WTC11 (cell line): ENCODE results near the gene CNOT10. TPM values are rescaled to one million over a fixed set of nuclear protein-coding genes. Genes with fewer than 3 reads are reported as not detected.

Experiments used
- ATAC-seq: fragments of 200-7000 bp; cut with Tn5 transposase; 2 replicates; pipeline ENCODE4 v1.10.0; 2021; ENCODE audit warnings: mild to moderate bottlenecking, moderate library complexity
- CTCF ChIA-PET: fragments of 300-600 bp; sonication (Branson Sonifier 250); formaldehyde crosslinking; loops from one replicate; lab custom pipeline; 2021; ENCODE audit warnings: antibody characterized with exemption; lab: Charles Lee
- POLR2A ChIA-PET: fragments of 350-600 bp; sonication (Branson Sonifier 250); formaldehyde crosslinking; loops from one replicate; lab custom pipeline; 2021; ENCODE audit warnings: antibody characterized with exemption; lab: Charles Lee
- DNase-seq: peaks from one replicate; pipeline ENCODE4 v3.0.0; 2021; ENCODE audit warnings: low spot score
- H3K27ac Mint-ChIP-seq: 2 replicates; pipeline ENCODE4 v1.8.0; 2021; ENCODE audit warnings: mixed read lengths
- H3K27me3 Mint-ChIP-seq: 2 replicates; pipeline ENCODE4 v1.8.0; 2021; ENCODE audit warnings: low read depth, mild to moderate bottlenecking, moderate library complexity, mixed read lengths
- H3K36me3 Mint-ChIP-seq: 2 replicates; pipeline ENCODE4 v1.8.0; 2021; ENCODE audit warnings: mixed read lengths
- H3K4me1 Mint-ChIP-seq: 2 replicates; pipeline ENCODE4 v1.8.0; 2022; ENCODE audit warnings: mixed read lengths
- H3K4me3 Mint-ChIP-seq: 2 replicates; pipeline ENCODE4 v1.8.0; 2021; ENCODE audit warnings: mild to moderate bottlenecking, moderate library complexity, mixed read lengths
- H3K9me3 Mint-ChIP-seq: 2 replicates; pipeline ENCODE4 v1.8.0; 2021; ENCODE audit warnings: mixed read lengths
- FOXJ3 ChIP-seq: sonication (generic); formaldehyde crosslinking; IDR thresholded peaks from 2 replicates; pipeline ENCODE4 v1.9.0; 2021; ENCODE audit warnings: missing genetic modification reagents, mild to moderate bottlenecking, borderline replicate concordance
- FOXK1 ChIP-seq: sonication (generic); formaldehyde crosslinking; IDR thresholded peaks from 2 replicates; pipeline ENCODE4 v1.8.0; 2022; ENCODE audit warnings: mild to moderate bottlenecking, moderate library complexity, missing genetic modification reagents
- GRHL2 ChIP-seq: fragments of 250-450 bp; sonication (Bioruptor Pico); IDR thresholded peaks from 2 replicates; pipeline ENCODE4 v1.8.0; 2022; ENCODE audit warnings: mild to moderate bottlenecking, moderate library complexity; ENCODE audit not compliant: insufficient replicate concordance, severe bottlenecking
- HMGA2 ChIP-seq: fragments of 250-450 bp; sonication (Bioruptor Pico); IDR thresholded peaks from 2 replicates; pipeline ENCODE4 v1.4.0; 2021; ENCODE audit warnings: mild to moderate bottlenecking, moderate library complexity
- NFE2L1 ChIP-seq: sonication (generic); formaldehyde crosslinking; IDR thresholded peaks from 2 replicates; pipeline ENCODE4 v1.8.1; 2023; ENCODE audit warnings: missing genetic modification reagents
- OVOL2 ChIP-seq: fragments of 250-450 bp; sonication (Bioruptor Pico); IDR thresholded peaks from 2 replicates; pipeline ENCODE4 v1.9.0; 2021; ENCODE audit warnings: mild to moderate bottlenecking, borderline replicate concordance
- SMAD4 ChIP-seq: sonication (generic); formaldehyde crosslinking; IDR thresholded peaks from 2 replicates; pipeline ENCODE4 v1.8.0; 2022; ENCODE audit warnings: mild to moderate bottlenecking, missing genetic modification reagents
- TCF7 ChIP-seq: sonication (generic); formaldehyde crosslinking; IDR thresholded peaks from 2 replicates; pipeline ENCODE4 v1.8.0; 2022; ENCODE audit warnings: mild to moderate bottlenecking, low read depth, missing genetic modification reagents, moderate library complexity
- TP53 ChIP-seq: sonication (generic); formaldehyde crosslinking; IDR thresholded peaks from 2 replicates; pipeline ENCODE4 v1.8.1; 2023; ENCODE audit warnings: mild to moderate bottlenecking, missing genetic modification reagents
- ZNF138 ChIP-seq: sonication (generic); formaldehyde crosslinking; conservative IDR thresholded peaks from 2 replicates; pipeline ENCODE4 v1.8.1; 2022; ENCODE audit warnings: mild to moderate bottlenecking, moderate library complexity, missing genetic modification reagents
- ZNF263 ChIP-seq: sonication (generic); formaldehyde crosslinking; IDR thresholded peaks from 2 replicates; pipeline ENCODE4 v1.8.1; 2022; ENCODE audit warnings: low read depth, mild to moderate bottlenecking, moderate library complexity, missing genetic modification reagents
- total RNA-seq: library from RNA; stranded (reverse); gene quantifications from 3 replicates; pipeline ENCODE4 v1.2.3, GENCODE V29; 2021
- TF ChIP-seq, protein P1 (sequence below): sonication (generic); formaldehyde crosslinking; IDR thresholded peaks from 2 replicates; pipeline ENCODE4 v1.8.1; 2023; ENCODE audit warnings: mild to moderate bottlenecking, missing genetic modification reagents, moderate library complexity
- TF ChIP-seq, protein P2 (sequence below): sonication (generic); formaldehyde crosslinking; IDR thresholded peaks from 2 replicates; pipeline ENCODE4 v1.8.1; 2023; ENCODE audit warnings: mild to moderate bottlenecking, missing genetic modification reagents, borderline replicate concordance
- TF ChIP-seq, protein P3 (sequence below): sonication (generic); formaldehyde crosslinking; IDR thresholded peaks from 2 replicates; pipeline ENCODE4 v1.8.0; 2022; ENCODE audit warnings: mild to moderate bottlenecking, missing genetic modification reagents
- TF ChIP-seq, protein P4 (sequence below): sonication (generic); formaldehyde crosslinking; IDR thresholded peaks from 2 replicates; pipeline ENCODE4 v1.8.1; 2022; ENCODE audit warnings: missing genetic modification reagents, borderline replicate concordance
- TF ChIP-seq, protein P5 (sequence below): sonication (generic); formaldehyde crosslinking; IDR thresholded peaks from 2 replicates; pipeline ENCODE4 v1.8.1; 2023; ENCODE audit warnings: mild to moderate bottlenecking, missing genetic modification reagents
- TF ChIP-seq, protein P6 (sequence below): fragments of 250-450 bp; sonication (Bioruptor Pico); IDR thresholded peaks from 2 replicates; pipeline ENCODE4 v1.9.0; 2021; ENCODE audit warnings: mild to moderate bottlenecking, borderline replicate concordance
- TF ChIP-seq, protein P7 (sequence below): fragments of 250-450 bp; sonication (Bioruptor Pico); conservative IDR thresholded peaks from 2 replicates; pipeline ENCODE4 v1.9.0; 2021; ENCODE audit warnings: mild to moderate bottlenecking

The CNOT10 gene
- total RNA-seq, 1 experiment from 2014 or later, result 38.7 TPM

DNA sequence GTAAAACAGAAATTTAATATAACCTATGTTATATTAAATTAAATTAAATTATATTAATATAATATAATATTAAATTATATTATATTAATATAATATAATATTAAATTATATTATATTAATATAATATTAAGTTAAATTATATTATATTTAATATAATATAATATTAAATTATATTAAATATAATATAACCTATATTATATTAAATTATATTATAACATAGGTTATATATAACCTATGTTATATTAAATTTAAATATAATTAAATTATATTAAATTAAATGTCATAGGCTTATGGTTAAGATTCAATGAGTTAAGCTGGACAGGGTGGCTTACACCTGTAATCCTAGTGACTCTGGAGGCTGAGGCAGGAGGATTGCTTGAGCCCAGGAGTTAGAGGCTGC is 40.6 kb upstream of the CNOT10 start:
- TF ChIP-seq HMGA2 (peak; percentile 92; the same call in 1 of the 2 replicates), SMAD4 (CRISPR knock-in tag) (no peak)
- TF ChIP-seq, protein P1, sequence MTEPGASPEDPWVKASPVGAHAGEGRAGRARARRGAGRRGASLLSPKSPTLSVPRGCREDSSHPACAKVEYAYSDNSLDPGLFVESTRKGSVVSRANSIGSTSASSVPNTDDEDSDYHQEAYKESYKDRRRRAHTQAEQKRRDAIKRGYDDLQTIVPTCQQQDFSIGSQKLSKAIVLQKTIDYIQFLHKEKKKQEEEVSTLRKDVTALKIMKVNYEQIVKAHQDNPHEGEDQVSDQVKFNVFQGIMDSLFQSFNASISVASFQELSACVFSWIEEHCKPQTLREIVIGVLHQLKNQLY (CRISPR knock-in tag), result no peak
- TF ChIP-seq, protein P2, sequence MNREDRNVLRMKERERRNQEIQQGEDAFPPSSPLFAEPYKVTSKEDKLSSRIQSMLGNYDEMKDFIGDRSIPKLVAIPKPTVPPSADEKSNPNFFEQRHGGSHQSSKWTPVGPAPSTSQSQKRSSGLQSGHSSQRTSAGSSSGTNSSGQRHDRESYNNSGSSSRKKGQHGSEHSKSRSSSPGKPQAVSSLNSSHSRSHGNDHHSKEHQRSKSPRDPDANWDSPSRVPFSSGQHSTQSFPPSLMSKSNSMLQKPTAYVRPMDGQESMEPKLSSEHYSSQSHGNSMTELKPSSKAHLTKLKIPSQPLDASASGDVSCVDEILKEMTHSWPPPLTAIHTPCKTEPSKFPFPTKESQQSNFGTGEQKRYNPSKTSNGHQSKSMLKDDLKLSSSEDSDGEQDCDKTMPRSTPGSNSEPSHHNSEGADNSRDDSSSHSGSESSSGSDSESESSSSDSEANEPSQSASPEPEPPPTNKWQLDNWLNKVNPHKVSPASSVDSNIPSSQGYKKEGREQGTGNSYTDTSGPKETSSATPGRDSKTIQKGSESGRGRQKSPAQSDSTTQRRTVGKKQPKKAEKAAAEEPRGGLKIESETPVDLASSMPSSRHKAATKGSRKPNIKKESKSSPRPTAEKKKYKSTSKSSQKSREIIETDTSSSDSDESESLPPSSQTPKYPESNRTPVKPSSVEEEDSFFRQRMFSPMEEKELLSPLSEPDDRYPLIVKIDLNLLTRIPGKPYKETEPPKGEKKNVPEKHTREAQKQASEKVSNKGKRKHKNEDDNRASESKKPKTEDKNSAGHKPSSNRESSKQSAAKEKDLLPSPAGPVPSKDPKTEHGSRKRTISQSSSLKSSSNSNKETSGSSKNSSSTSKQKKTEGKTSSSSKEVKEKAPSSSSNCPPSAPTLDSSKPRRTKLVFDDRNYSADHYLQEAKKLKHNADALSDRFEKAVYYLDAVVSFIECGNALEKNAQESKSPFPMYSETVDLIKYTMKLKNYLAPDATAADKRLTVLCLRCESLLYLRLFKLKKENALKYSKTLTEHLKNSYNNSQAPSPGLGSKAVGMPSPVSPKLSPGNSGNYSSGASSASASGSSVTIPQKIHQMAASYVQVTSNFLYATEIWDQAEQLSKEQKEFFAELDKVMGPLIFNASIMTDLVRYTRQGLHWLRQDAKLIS (CRISPR knock-in tag), result no peak
- H3K4me1 Mint-ChIP-seq, result peaks cover 6% of the 10 kb centered on the region
- ChIA-PET POLR2A (no interaction called here), CTCF (no interaction called here)
- H3K27me3 Mint-ChIP-seq, result no peaks in the 10 kb centered on the region
- DNase-seq (no peak), ATAC-seq (no peak)
- H3K4me3 Mint-ChIP-seq, result no peak overlapping the region
- H3K36me3 Mint-ChIP-seq, result no peaks in the 10 kb centered on the region
- no peak overlapping the region for H3K27ac Mint-ChIP-seq
- no peaks in the 10 kb centered on the region for H3K9me3 Mint-ChIP-seq

DNA sequence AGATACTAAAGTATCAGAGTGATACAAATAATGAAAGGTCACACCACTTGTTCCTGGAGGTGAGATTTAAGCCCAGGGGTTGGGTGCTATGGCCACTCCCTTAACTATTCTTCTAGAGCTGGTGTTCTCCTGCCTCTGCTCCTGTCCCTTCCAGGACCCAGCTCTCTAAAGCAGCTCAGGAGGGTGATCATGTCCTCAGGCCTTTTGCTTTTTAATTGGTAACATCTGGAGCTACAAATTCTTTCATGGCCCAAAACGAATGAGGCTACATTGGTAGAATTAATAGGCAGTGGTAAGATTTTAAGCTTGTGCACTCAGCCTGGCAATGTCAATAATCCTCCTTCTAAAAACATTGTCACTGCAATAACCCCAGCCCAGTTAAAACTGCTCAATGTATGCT is 38.2 kb upstream of the CNOT10 start:
- ATAC-seq, result no peak
- ChIA-PET CTCF (interaction anchor here (1.1 kb wide), 1 partner anchor 272 kb away, joined by 4 read pairs; no protein-coding TSS in a partner anchor), POLR2A (no interaction called here)
- H3K4me1 Mint-ChIP-seq, result peaks cover 6% of the 10 kb centered on the region
- no peak overlapping the region for H3K27ac Mint-ChIP-seq
- H3K9me3 Mint-ChIP-seq, result no peaks in the 10 kb centered on the region
- DNase-seq, result no peak
- no peak overlapping the region for H3K4me3 Mint-ChIP-seq
- no peaks in the 10 kb centered on the region for H3K36me3 Mint-ChIP-seq
- no peaks in the 10 kb centered on the region for H3K27me3 Mint-ChIP-seq
- TF ChIP-seq, protein P3, sequence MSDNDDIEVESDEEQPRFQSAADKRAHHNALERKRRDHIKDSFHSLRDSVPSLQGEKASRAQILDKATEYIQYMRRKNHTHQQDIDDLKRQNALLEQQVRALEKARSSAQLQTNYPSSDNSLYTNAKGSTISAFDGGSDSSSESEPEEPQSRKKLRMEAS (CRISPR knock-in tag), result no peak
- no peak for TF ChIP-seq GRHL2 (CRISPR knock-in tag)
- TF ChIP-seq FOXJ3 (CRISPR knock-in tag), result no peak
- TF ChIP-seq TCF7, result no peak
- TF ChIP-seq, protein P4, sequence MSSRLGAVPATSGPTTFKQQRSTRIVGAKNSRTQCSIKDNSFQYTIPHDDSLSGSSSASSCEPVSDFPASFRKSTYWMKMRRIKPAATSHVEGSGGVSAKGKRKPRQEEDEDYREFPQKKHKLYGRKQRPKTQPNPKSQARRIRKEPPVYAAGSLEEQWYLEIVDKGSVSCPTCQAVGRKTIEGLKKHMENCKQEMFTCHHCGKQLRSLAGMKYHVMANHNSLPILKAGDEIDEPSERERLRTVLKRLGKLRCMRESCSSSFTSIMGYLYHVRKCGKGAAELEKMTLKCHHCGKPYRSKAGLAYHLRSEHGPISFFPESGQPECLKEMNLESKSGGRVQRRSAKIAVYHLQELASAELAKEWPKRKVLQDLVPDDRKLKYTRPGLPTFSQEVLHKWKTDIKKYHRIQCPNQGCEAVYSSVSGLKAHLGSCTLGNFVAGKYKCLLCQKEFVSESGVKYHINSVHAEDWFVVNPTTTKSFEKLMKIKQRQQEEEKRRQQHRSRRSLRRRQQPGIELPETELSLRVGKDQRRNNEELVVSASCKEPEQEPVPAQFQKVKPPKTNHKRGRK, result no peak
- TF ChIP-seq ZNF138 (CRISPR knock-in tag), result no peak
- no peak for TF ChIP-seq TP53
- TF ChIP-seq, protein P5, sequence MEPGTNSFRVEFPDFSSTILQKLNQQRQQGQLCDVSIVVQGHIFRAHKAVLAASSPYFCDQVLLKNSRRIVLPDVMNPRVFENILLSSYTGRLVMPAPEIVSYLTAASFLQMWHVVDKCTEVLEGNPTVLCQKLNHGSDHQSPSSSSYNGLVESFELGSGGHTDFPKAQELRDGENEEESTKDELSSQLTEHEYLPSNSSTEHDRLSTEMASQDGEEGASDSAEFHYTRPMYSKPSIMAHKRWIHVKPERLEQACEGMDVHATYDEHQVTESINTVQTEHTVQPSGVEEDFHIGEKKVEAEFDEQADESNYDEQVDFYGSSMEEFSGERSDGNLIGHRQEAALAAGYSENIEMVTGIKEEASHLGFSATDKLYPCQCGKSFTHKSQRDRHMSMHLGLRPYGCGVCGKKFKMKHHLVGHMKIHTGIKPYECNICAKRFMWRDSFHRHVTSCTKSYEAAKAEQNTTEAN (CRISPR knock-in tag), result no peak
- no peak for TF ChIP-seq ZNF263 (CRISPR knock-in tag)
- TF ChIP-seq NFE2L1 (CRISPR knock-in tag), result no peak
- TF ChIP-seq, protein P6, sequence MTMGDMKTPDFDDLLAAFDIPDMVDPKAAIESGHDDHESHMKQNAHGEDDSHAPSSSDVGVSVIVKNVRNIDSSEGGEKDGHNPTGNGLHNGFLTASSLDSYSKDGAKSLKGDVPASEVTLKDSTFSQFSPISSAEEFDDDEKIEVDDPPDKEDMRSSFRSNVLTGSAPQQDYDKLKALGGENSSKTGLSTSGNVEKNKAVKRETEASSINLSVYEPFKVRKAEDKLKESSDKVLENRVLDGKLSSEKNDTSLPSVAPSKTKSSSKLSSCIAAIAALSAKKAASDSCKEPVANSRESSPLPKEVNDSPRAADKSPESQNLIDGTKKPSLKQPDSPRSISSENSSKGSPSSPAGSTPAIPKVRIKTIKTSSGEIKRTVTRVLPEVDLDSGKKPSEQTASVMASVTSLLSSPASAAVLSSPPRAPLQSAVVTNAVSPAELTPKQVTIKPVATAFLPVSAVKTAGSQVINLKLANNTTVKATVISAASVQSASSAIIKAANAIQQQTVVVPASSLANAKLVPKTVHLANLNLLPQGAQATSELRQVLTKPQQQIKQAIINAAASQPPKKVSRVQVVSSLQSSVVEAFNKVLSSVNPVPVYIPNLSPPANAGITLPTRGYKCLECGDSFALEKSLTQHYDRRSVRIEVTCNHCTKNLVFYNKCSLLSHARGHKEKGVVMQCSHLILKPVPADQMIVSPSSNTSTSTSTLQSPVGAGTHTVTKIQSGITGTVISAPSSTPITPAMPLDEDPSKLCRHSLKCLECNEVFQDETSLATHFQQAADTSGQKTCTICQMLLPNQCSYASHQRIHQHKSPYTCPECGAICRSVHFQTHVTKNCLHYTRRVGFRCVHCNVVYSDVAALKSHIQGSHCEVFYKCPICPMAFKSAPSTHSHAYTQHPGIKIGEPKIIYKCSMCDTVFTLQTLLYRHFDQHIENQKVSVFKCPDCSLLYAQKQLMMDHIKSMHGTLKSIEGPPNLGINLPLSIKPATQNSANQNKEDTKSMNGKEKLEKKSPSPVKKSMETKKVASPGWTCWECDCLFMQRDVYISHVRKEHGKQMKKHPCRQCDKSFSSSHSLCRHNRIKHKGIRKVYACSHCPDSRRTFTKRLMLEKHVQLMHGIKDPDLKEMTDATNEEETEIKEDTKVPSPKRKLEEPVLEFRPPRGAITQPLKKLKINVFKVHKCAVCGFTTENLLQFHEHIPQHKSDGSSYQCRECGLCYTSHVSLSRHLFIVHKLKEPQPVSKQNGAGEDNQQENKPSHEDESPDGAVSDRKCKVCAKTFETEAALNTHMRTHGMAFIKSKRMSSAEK, result no peak
- TF ChIP-seq OVOL2 (CRISPR knock-in tag), result no peak
- no peak for TF ChIP-seq FOXK1
- no peak for TF ChIP-seq HMGA2
- TF ChIP-seq, protein P7, sequence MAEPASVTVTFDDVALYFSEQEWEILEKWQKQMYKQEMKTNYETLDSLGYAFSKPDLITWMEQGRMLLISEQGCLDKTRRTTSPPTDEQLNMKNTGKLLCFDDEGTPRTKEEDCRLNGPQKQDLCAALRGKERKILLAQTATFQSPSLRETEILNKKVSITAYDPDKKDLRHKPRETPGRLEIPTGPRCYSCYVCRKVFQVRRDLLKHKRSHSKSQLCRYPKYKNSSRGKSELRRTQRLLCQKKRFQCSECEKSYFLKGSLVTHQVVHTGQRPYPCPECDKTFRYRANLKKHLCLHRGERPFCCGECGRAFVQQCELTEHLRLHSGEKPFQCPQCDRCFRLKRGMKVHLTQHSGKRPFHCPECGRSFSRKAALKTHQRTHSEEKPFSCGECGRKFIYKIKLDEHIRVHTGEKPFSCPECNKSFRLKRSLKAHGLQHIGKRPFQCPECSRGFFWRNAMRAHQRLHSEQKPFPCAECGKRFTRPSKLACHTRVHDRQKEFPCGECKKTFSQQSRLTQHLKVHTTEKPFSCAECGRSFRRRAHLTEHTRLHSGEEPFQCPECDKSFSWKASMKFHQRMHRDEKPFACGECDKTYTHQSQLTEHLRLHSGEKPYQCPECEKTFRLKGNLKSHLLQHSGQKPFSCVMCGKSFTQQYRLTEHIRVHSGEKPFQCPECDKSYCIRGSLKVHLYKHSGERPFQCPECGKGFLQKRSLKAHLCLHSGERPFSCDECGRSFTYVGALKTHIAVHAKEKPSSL (CRISPR knock-in tag), result no peak
